Measurements from ENCODE around the gene WDR4.

DNA sequence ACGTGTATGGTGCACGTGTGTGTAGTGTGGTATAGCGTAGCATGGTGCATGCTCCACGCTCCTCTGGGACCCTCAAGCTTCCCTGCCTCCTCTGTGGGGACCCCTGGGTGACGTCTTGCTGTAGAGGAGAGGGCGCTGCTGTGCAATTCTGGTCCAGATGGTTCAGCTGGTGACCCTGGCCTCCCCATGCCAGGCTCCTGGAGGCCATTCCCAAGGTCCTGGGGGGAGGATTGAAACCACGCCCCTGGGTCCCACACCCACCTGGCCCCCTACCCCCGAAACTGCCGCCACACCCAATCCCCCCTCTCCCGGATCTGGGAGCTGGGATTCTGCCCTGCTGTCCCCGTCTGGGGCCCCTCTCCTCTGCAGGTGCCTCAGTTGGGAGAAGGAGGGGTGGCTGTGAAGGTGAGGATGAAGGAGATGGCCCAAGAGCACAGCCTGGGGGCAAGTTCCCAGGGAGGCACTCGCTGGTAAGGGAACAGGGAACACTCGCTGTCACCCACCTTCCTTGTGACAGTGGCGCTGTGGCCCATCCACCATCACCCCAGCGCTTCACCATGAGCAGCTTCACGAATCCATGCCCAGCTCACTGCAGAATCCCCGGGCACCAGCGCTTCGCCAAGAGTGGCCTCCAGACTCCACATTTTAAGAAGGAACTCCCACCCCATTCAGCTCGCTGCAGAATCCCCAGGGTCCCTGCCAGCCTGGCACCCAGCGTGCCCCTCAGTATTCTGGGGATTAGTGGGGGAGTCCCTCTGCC lies 38.0 kb downstream of the WDR4 start:
- TF ChIP-seq, protein P1, sequence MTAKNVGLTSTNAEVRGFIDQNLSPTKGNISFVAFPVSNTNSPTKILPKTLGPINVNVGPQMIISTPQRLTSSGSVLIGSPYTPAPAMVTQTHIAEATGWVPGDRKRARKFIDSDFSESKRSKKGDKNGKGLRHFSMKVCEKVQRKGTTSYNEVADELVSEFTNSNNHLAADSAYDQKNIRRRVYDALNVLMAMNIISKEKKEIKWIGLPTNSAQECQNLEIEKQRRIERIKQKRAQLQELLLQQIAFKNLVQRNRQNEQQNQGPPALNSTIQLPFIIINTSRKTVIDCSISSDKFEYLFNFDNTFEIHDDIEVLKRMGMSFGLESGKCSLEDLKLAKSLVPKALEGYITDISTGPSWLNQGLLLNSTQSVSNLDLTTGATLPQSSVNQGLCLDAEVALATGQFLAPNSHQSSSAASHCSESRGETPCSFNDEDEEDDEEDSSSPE (CRISPR knock-in tag; IDR thresholded peaks at IDR 0.05): no peak
- no peak for TF ChIP-seq POLR2AphosphoS5 (IDR thresholded peaks at IDR 0.05; ENCODE audit: low read depth, low read length)
- no peak for TF ChIP-seq POLR2AphosphoS2 (IDR thresholded peaks at IDR 0.05; ENCODE audit: low read depth, low read length)
- TF ChIP-seq ZFP36L1 (CRISPR knock-in tag; IDR thresholded peaks at IDR 0.05): no peak
- TF ChIP-seq MYC (CRISPR knock-in tag; IDR thresholded peaks at IDR 0.05; ENCODE audit: borderline replicate concordance): no peak
- TF ChIP-seq, protein P2, sequence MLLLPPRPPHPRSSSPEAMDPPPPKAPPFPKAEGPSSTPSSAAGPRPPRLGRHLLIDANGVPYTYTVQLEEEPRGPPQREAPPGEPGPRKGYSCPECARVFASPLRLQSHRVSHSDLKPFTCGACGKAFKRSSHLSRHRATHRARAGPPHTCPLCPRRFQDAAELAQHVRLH (CRISPR knock-in tag; IDR thresholded peaks at IDR 0.05; ENCODE audit: borderline replicate concordance, low read depth): no peak
- TF ChIP-seq POLR2A (IDR thresholded peaks at IDR 0.05; ENCODE audit: insufficient read depth in 1 of 2, low read depth in 2 of 2, low read length in 2 of 2): 0 out of 4 replicates have a peak, but pooled peaks of 1 of the 2 experiments have one; percentile 24
- TF ChIP-seq ZNF816 (CRISPR knock-in tag; IDR thresholded peaks at IDR 0.05; ENCODE audit: borderline replicate concordance): no peak
- no peak for TF ChIP-seq NFIC (IDR thresholded peaks at IDR 0.05; ENCODE audit: low read length)
- TF ChIP-seq XRCC5 (optimal IDR thresholded peaks at IDR 0.05; ENCODE audit: low read length): no peak
- TF ChIP-seq, protein P3, sequence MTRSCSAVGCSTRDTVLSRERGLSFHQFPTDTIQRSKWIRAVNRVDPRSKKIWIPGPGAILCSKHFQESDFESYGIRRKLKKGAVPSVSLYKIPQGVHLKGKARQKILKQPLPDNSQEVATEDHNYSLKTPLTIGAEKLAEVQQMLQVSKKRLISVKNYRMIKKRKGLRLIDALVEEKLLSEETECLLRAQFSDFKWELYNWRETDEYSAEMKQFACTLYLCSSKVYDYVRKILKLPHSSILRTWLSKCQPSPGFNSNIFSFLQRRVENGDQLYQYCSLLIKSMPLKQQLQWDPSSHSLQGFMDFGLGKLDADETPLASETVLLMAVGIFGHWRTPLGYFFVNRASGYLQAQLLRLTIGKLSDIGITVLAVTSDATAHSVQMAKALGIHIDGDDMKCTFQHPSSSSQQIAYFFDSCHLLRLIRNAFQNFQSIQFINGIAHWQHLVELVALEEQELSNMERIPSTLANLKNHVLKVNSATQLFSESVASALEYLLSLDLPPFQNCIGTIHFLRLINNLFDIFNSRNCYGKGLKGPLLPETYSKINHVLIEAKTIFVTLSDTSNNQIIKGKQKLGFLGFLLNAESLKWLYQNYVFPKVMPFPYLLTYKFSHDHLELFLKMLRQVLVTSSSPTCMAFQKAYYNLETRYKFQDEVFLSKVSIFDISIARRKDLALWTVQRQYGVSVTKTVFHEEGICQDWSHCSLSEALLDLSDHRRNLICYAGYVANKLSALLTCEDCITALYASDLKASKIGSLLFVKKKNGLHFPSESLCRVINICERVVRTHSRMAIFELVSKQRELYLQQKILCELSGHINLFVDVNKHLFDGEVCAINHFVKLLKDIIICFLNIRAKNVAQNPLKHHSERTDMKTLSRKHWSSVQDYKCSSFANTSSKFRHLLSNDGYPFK (CRISPR knock-in tag; IDR thresholded peaks at IDR 0.05; ENCODE audit: borderline replicate concordance): no peak
- TF ChIP-seq, protein P4, sequence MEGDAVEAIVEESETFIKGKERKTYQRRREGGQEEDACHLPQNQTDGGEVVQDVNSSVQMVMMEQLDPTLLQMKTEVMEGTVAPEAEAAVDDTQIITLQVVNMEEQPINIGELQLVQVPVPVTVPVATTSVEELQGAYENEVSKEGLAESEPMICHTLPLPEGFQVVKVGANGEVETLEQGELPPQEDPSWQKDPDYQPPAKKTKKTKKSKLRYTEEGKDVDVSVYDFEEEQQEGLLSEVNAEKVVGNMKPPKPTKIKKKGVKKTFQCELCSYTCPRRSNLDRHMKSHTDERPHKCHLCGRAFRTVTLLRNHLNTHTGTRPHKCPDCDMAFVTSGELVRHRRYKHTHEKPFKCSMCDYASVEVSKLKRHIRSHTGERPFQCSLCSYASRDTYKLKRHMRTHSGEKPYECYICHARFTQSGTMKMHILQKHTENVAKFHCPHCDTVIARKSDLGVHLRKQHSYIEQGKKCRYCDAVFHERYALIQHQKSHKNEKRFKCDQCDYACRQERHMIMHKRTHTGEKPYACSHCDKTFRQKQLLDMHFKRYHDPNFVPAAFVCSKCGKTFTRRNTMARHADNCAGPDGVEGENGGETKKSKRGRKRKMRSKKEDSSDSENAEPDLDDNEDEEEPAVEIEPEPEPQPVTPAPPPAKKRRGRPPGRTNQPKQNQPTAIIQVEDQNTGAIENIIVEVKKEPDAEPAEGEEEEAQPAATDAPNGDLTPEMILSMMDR (CRISPR knock-in tag; IDR thresholded peaks at IDR 0.05): no peak

All from HepG2 (cell line).